Fibroblast of lung (primary cell): ENCODE results near the gene TM4SF1. TPM values are rescaled to one million over a fixed set of nuclear protein-coding genes. Genes with fewer than 3 reads are reported as not detected.

Experiments used
- DNase-seq, 2 donors: peaks; one replicate each; pipeline versions ENCODE4 v3.0.0 to v3.0.0-alpha.2; 2010; ENCODE audit warnings: low read depth in 2 of 2
- H2AFZ ChIP-seq: 2 replicates; pipeline ENCODE4 v1.5.1; 2012; ENCODE audit warnings: low read length, control low read depth, inconsistent platforms
- H3K27ac ChIP-seq: 2 replicates; pipeline ENCODE4 v1.5.1; 2011; ENCODE audit warnings: low read length, control low read depth; ENCODE audit not compliant: insufficient read depth
- H3K27me3 ChIP-seq: 2 replicates; pipeline ENCODE4 v1.5.1; 2011; ENCODE audit warnings: mild to moderate bottlenecking, low read length; ENCODE audit not compliant: control insufficient read depth, insufficient read depth
- H3K36me3 ChIP-seq: 2 replicates; pipeline ENCODE4 v1.5.1; 2011; ENCODE audit warnings: low read length; ENCODE audit not compliant: control insufficient read depth, insufficient read depth
- H3K4me1 ChIP-seq: 2 replicates; pipeline ENCODE4 v1.5.1; 2011; ENCODE audit warnings: low read length; ENCODE audit not compliant: control insufficient read depth, insufficient read depth; ENCODE audit errors: extremely low read depth
- H3K4me2 ChIP-seq: 2 replicates; pipeline ENCODE4 v1.5.1; 2011; ENCODE audit warnings: low read length, control low read depth; ENCODE audit not compliant: insufficient read depth; ENCODE audit errors: extremely low read depth
- H3K4me3 ChIP-seq, 4 experiments: fragments of 200-600 bp in 1 of 4; sonication (generic) in 1 of 4; replicated peaks in 1 of 4; 2 replicates each; pipeline ENCODE4 v1.5.1; 2011 to 2016; ENCODE audit warnings: low read length in 4 of 4, low read depth in 3 of 4, mild to moderate bottlenecking in 3 of 4, control low read depth in 2 of 4, inconsistent platforms in 1 of 4, mixed read lengths in 1 of 4; ENCODE audit not compliant: insufficient read depth in 1 of 4; ENCODE audit errors: control extremely low read depth in 1 of 4
- H3K79me2 ChIP-seq: 2 replicates; pipeline ENCODE4 v1.5.1; 2012; ENCODE audit warnings: mild to moderate bottlenecking, low read length, inconsistent platforms; ENCODE audit not compliant: control insufficient read depth, insufficient read depth
- H3K9ac ChIP-seq: 2 replicates; pipeline ENCODE4 v1.5.1; 2011; ENCODE audit warnings: mild to moderate bottlenecking, low read length, control low read depth; ENCODE audit not compliant: insufficient read depth
- H3K9me3 ChIP-seq: 2 replicates; pipeline ENCODE4 v1.5.1; 2012; ENCODE audit warnings: low read depth, low read length; ENCODE audit not compliant: control insufficient read depth, insufficient read depth
- H4K20me1 ChIP-seq: 2 replicates; pipeline ENCODE4 v1.5.1; 2011; ENCODE audit warnings: low read length; ENCODE audit not compliant: control insufficient read depth, insufficient read depth; ENCODE audit errors: extremely low read depth
- EZH2 ChIP-seq: IDR thresholded peaks from 2 replicates; pipeline ENCODE4 v1.5.1; 2012; ENCODE audit warnings: low read length, control low read depth, mild to moderate bottlenecking; ENCODE audit errors: missing control alignments
- polyA plus RNA-seq, 2 donors: library from polyadenylated mRNA; depleted of rRNA in 1 of 2; stranded (reverse) in 1 of 2; unstranded in 1 of 2; fragments of >200 nt; gene quantifications; 2 replicates each; pipeline ENCODE4 v1.2.1, GENCODE V29; 2011 to 2012; ENCODE audit warnings: missing spikeins in 1 of 2
- total RNA-seq: library from RNA; depleted of rRNA; stranded (reverse); fragments of >200 nt; gene quantifications from 2 replicates; pipeline ENCODE4 v1.2.1, GENCODE V29; 2014
- TF ChIP-seq, protein P1 (sequence below), 2 donors: IDR thresholded peaks in 1 of 2; conservative IDR thresholded peaks in 1 of 2; 1 replicate in 1 of 2; 2 replicates in 1 of 2; pipeline ENCODE4 v1.5.1; 2011 to 2012; ENCODE audit warnings: low read length in 2 of 2, control low read depth in 1 of 2, inconsistent platforms in 1 of 2, low read depth in 1 of 2, mild to moderate bottlenecking in 1 of 2

TM4SF1 gene
- total and polyA plus RNA-seq, 2 donors (not counting 1 experiment from before 2014, with no cell fraction given) = 353 to 423 TPM

DNA sequence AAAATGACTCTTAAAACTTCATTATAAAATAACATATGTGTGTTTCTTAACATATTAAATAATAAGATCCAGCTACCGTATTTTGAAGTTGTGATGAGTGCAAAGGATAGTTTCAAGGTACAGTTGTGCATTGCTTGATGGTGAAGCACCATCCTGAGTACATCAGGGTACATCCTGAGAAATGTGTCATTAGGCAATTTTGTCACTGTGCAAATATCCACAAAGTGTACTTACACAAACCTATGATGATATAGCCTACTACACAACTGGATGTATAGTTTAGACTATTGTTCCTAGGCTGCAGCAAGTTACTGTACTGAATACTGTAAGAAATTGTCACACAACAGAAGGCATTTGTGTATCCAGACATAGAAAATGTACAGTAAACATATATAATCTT, 20.8 kb upstream of the TM4SF1 start:
- H3K4me3 ChIP-seq = no peak overlapping the region
- no peak overlapping the region for H2AFZ ChIP-seq
- H3K36me3 ChIP-seq = no peaks in the 10 kb centered on the region
- H3K9ac ChIP-seq = no peak overlapping the region
- peaks cover 5% of the 10 kb centered on the region for H3K4me1 ChIP-seq
- no peak overlapping the region for H3K4me2 ChIP-seq
- no peaks in the 10 kb centered on the region for H3K27me3 ChIP-seq
- no peaks in the 10 kb centered on the region for H3K9me3 ChIP-seq
- no peaks in the 10 kb centered on the region for H4K20me1 ChIP-seq
- no peak for DNase-seq
- no peak overlapping the region for H3K27ac ChIP-seq
- no peaks in the 10 kb centered on the region for H3K79me2 ChIP-seq
- TF ChIP-seq, protein P1, sequence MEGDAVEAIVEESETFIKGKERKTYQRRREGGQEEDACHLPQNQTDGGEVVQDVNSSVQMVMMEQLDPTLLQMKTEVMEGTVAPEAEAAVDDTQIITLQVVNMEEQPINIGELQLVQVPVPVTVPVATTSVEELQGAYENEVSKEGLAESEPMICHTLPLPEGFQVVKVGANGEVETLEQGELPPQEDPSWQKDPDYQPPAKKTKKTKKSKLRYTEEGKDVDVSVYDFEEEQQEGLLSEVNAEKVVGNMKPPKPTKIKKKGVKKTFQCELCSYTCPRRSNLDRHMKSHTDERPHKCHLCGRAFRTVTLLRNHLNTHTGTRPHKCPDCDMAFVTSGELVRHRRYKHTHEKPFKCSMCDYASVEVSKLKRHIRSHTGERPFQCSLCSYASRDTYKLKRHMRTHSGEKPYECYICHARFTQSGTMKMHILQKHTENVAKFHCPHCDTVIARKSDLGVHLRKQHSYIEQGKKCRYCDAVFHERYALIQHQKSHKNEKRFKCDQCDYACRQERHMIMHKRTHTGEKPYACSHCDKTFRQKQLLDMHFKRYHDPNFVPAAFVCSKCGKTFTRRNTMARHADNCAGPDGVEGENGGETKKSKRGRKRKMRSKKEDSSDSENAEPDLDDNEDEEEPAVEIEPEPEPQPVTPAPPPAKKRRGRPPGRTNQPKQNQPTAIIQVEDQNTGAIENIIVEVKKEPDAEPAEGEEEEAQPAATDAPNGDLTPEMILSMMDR (conservative IDR thresholded peaks at IDR 0.05 in 1 of 2, IDR thresholded peaks at IDR 0.05 in 1 of 2; ENCODE audit: low read depth in 1 of 2, low read length in 2 of 2) = no peak
- TF ChIP-seq EZH2 = no peak

DNA sequence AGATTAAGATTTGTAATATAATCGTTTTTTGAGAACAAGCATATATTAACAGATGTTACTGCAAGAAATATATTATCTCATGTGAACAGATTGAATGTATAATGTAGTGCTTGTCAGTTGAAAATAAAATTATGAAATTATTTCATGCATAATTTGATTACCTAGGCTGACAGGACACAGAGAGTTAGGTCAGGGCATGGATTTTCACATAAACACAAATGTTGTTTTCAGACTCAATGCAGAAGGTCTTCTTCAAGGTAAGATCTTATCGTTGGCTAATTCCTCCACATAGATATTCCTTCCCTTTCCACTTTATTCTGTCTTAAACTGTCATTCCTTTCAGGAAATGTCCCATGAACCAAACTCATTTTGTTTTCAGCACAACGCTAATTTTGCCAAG, 20.1 kb upstream of the TM4SF1 start:
- H3K27ac ChIP-seq = no peak overlapping the region
- H3K4me1 ChIP-seq = peaks cover 5% of the 10 kb centered on the region

DNA sequence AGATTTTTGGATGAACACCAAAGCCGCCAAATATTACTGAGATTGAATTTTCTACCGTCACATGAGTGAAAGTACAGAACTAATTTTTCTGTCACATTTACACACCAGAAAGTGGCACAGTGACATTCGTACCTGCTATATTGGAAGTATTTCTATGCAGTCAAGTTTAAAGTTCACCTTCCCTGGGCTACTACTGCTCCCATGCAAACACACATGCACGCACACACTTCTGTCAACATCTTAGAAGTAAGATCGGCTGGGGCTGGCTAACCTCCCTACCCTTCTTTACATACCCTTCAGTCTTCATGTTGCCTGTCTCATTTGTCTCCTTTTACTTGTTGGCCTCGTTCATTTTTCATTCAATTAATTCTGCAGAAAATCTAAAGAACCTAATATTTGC, 19.0 kb upstream of the TM4SF1 start:
- Histone ChIP-seq H4K20me1 (no peaks in the 10 kb centered on the region), H3K79me2 (no peaks in the 10 kb centered on the region), H3K4me3 (no peak overlapping the region), H3K9me3 (no peaks in the 10 kb centered on the region), H3K27ac (no peak overlapping the region), H2AFZ (no peak overlapping the region), H3K27me3 (no peaks in the 10 kb centered on the region), H3K36me3 (no peaks in the 10 kb centered on the region), H3K4me1 (peaks cover 5% of the 10 kb centered on the region), H3K4me2 (no peak overlapping the region), H3K9ac (no peak overlapping the region)
- DNase-seq = no peak
- TF ChIP-seq EZH2 = no peak
- TF ChIP-seq, protein P1 (conservative IDR thresholded peaks at IDR 0.05 in 1 of 2, IDR thresholded peaks at IDR 0.05 in 1 of 2; ENCODE audit: low read depth in 1 of 2, low read length in 2 of 2) = no peak

More for the DNA sequence above, 20.1 kb upstream of the TM4SF1 start:
- DNase-seq = no peak
- no peaks in the 10 kb centered on the region for H3K79me2 ChIP-seq
- no peak overlapping the region for H3K4me3 ChIP-seq
- H3K9me3 ChIP-seq = no peaks in the 10 kb centered on the region
- no peaks in the 10 kb centered on the region for H3K27me3 ChIP-seq
- H3K36me3 ChIP-seq = no peaks in the 10 kb centered on the region
- H4K20me1 ChIP-seq = no peaks in the 10 kb centered on the region
- no peak overlapping the region for H2AFZ ChIP-seq
- TF ChIP-seq, protein P1 (conservative IDR thresholded peaks at IDR 0.05 in 1 of 2, IDR thresholded peaks at IDR 0.05 in 1 of 2; ENCODE audit: low read depth in 1 of 2, low read length in 2 of 2) = no peak
- no peak for TF ChIP-seq EZH2
- H3K4me2 ChIP-seq = no peak overlapping the region
- no peak overlapping the region for H3K9ac ChIP-seq
